Fibroblast of the aortic adventitia (primary cell): ENCODE results near the gene MGA. TPM values are rescaled to one million over a fixed set of nuclear protein-coding genes. Genes with fewer than 3 reads are reported as not detected.
A peak's percentile ranks its signal among the peaks of the same experiment; 100 is the strongest.

Experiments
- DNase-seq: peaks from one replicate; pipeline ENCODE4 v3.0.0-alpha.2; 2010; ENCODE audit warnings: low read depth
- H3K4me3 ChIP-seq: 2 replicates; pipeline ENCODE4 v1.5.1; 2011; ENCODE audit warnings: low read depth, mild to moderate bottlenecking, control low read depth, low read length, moderate library complexity
- total RNA-seq: library from RNA; depleted of rRNA; stranded (reverse); fragments of >200 nt; gene quantifications from 2 replicates; pipeline ENCODE4 v1.2.3, GENCODE V29; 2012; ENCODE audit warnings: low replicate concordance
- TF ChIP-seq, protein P1 (sequence below): IDR thresholded peaks from 2 replicates; pipeline ENCODE4 v1.5.1; 2011; ENCODE audit warnings: mild to moderate bottlenecking, low read length, control low read depth, inconsistent platforms; ENCODE audit not compliant: insufficient read depth

Gene MGA
- total RNA-seq, 1 donor, result 49.2 TPM

DNA sequence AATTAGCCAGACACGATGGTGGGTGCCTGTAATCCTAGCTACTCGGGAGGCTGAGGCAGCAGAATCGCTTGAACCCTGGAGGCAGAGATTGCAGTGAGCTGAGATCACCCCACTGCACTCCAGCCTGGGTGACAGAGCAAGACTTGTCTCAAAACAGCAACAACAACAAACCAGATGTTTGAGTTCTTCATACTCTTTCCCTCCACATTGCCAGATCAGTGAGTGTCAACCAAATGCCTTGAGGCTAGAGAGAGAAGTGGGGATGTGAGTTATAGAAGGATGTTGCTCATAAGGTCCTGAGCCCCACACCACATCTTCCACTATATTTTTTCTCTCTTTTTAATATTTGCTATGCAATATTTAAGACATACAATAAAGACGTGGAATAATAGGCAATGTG lies 133.9 kb downstream of the MGA start:
- no peak overlapping the region for H3K4me3 ChIP-seq
- no peak for DNase-seq
- TF ChIP-seq, protein P1, sequence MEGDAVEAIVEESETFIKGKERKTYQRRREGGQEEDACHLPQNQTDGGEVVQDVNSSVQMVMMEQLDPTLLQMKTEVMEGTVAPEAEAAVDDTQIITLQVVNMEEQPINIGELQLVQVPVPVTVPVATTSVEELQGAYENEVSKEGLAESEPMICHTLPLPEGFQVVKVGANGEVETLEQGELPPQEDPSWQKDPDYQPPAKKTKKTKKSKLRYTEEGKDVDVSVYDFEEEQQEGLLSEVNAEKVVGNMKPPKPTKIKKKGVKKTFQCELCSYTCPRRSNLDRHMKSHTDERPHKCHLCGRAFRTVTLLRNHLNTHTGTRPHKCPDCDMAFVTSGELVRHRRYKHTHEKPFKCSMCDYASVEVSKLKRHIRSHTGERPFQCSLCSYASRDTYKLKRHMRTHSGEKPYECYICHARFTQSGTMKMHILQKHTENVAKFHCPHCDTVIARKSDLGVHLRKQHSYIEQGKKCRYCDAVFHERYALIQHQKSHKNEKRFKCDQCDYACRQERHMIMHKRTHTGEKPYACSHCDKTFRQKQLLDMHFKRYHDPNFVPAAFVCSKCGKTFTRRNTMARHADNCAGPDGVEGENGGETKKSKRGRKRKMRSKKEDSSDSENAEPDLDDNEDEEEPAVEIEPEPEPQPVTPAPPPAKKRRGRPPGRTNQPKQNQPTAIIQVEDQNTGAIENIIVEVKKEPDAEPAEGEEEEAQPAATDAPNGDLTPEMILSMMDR, result no peak

DNA sequence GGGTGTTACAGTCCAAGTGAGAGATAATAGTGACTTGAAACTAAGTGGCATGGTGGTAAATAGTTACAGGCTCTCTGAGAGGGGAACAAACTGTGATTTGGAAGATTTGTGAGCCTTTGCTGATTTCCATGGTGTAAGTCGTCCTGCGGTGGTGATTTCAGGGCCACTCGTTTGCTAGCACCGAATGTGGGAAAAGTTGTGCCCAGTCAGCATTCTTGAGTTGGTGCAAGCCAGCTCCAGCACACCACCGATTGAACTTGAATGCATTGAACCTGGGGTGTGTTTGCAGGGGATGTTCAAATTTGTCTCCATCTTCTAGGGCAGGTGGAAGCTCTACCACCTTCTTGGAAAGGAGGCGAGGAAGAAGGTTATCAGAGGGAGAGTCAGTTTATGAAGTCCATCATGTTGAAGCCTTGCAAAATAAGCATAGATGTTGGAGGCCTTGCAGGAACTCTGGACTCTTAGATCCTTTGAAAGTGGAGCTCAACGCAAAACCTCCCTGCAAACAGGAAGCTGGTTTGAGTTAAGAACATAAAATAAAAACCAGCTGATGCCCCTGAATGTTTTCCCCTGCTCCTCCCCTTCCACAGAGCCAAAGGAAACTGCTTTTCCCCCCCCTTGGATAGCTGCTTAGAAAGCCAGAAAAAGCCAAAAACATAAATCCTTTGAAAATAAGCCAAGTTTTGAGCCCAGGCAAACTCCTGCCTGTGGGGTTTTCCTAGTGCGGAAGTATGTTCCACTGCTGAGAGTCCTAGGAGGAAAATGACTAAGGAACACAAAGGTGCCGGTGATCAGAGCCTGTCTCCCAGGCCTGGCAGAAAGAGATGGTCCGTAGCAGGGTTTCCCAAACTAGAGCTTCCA lies 136.0 kb downstream of the MGA start:
- peak overlapping the region; percentile 5 for H3K4me3 ChIP-seq

DNA sequence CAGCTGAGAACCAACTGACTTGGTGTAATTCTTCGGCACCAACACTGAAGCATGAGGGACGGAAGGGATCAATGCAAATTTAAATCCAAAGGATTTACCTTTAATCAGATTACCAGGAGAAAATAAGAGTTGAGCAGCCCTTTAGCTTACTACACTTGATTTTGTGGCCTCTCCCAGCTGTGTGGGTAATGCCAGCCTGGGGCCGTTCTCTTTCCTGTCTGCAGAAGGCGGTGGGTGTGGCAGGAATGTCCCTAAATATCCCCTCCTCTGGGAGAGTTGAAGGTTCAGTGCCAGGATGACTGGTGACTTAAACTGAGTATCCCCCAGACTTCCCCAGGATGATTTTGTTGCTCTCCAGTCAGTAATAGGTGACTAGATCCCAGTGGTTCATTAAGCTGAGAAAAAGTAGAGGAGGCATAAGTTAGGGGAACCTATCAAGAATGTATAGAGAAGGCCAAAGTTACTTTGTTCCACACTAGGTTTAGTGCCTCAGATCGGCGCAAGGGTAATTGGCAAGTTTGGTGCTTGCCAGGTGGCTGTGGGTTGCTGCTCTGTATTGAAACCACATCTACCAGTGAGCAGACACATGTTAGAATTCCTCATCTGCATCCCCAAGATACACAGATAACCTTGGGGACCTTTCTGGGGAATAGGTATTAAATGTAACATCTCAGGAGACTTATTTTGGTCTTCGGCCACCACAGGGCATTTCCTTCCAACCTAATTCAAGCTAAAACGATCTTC lies 137.2 kb downstream of the MGA start:
- H3K4me3 ChIP-seq, result no peak overlapping the region
- TF ChIP-seq, protein P1, result no peak
- DNase-seq, result no peak

More for the DNA sequence above, 136.0 kb downstream of the MGA start:
- TF ChIP-seq, protein P1, result no peak
- DNase-seq, result peak; percentile 82

DNA sequence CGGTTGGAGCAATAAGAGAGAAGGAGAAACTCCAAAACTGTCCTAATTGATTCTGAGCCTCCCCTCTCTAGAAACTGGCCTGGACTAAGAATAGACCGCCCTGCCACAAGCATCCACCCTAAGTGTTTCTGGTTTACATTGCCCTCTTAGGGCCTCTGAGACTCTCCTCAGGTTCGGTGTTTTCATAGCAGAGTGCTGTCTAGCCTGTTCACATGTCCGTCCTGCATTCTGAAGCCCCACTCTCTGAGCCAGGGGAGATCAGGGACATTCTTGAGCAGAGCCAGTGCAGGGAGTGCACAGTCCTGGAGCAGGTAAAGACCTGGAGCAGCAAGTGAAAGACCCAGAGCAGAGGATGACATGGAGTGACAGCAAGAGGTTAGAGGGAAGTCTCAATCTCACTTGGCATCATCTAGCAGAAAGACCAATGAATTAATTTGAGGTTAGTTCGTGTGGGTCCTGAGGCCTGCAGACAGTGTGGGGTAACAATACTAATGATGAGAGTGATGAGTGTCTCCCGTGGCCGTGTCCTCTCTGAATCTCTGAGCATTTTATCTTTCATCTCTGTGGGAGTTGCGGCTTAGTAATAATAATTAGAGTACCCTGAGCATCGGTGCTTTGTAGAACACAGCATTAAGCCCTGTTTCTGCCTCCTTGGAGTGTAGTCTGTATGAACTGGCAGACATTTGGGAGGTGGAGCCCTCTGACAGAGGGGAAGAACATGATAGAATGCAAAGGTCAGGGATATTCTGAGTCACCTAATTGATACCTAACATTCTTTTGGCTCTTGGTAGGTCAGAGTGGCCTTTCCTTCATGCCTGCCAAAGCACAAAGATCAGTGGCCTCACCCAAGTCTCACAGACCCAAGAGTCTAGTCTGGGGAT lies 138.6 kb downstream of the MGA start:
- peak; percentile 20 for DNase-seq
- TF ChIP-seq, protein P1, result no peak
- H3K4me3 ChIP-seq, result no peak overlapping the region

DNA sequence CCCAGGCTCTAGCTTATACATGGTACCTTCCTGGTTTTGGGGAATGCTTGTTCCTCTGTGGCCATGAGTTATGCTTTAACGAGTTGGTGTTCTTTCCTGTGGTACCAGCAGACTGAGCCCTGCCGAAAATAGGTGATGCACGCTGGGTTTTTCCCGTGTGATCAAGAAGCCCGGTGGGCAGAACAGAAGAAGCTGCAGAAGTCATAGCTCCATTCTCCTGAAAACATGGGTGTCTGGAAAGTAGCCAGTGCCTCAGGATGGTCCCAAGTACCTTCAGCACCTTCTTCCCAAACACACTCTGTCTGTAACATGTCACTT lies 139.2 kb downstream of the MGA start:
- no peak for DNase-seq
- no peak overlapping the region for H3K4me3 ChIP-seq
- TF ChIP-seq, protein P1, result no peak

DNA sequence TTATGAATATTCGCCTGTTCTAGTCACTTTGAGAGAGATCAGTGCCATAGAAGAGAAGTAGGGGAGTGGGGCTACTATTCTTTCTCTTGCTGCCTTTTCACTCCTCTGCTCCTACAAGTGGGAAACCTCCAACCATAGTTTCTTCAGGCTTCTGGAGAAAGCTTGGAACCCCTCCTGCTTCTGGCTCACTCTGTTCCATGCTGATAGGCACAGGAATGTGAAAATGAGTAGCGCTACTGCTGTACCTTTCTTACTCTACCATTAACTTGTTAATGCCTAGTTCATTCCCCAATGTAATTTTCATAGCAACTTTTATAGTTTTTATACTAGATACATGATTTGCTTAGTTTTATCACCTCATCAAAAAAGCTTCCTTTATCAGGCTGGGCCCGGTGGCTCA lies 141.0 kb downstream of the MGA start:
- H3K4me3 ChIP-seq, result no peak overlapping the region
- TF ChIP-seq, protein P1, result no peak
- DNase-seq, result no peak
